ENCODE measurements around the gene KCNMA1. TPM values are rescaled to one million over a fixed set of nuclear protein-coding genes. Genes with fewer than 3 reads are reported as not detected.

Gene KCNMA1
- total and polyA plus RNA-seq, 2 donors (not counting 1 experiment from before 2014, with no cell fraction given): 0.82 to 3.1 TPM

DNA sequence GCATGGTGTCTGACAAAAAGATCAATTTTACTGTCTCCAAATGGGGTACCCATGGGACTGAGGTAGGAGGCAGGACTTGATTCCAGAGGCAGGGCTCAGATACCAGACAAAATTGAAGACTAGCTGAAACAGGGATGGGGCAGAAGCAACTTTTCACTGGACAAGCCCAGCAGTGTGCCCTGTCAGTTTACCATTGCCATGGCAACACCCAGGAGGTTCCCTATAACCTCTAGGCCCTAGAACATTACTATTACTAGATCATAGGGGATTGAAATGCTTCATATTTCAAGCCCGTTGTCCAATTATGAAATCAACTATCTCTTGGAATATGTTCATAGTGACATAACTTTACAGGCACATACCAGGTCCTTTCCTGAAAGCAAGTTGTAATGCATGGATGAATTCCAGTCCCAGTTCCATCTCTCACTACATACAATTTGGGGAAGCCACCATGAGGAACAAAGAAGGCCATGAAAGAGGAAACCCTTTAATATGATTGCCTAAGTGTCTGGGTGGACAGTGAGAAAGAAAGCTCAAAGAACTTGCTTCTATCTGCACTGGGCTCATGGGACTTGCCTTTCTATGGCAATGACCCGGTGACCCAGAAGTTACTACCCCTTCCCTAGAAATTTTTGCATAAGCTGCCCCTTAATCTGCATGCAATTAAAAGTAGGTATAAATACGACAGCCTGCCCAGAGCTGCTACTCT lies 557.9 kb downstream of the KCNMA1 start:
- Histone ChIP-seq H3K9me3 (ENCODE audit: control extremely low read depth in 1 of 3, control insufficient read depth in 2 of 3, insufficient read depth in 1 of 3, low read length in 2 of 3) (peaks cover 0 to 2% (median 0%) of the 10 kb centered on the region in 3 donors), H3K4me2 (replicated peaks; ENCODE audit: low read depth, low read length, poor library complexity, severe bottlenecking) (no peak overlapping the region), H2AFZ (ENCODE audit: insufficient read depth, low read depth, low read length, poor library complexity, severe bottlenecking) (no peak overlapping the region), H3K9ac (ENCODE audit: low read length) (no peak overlapping the region), H3K79me2 (ENCODE audit: control insufficient read depth, insufficient read depth, low read length) (no peaks in the 10 kb centered on the region), H3K4me1 (ENCODE audit: control insufficient read depth in 2 of 2, insufficient read depth in 2 of 2, low read length in 2 of 2) (no peaks in the 10 kb centered on the region), H4K20me1 (ENCODE audit: control insufficient read depth, insufficient read depth, low read length, poor library complexity, severe bottlenecking) (no peaks in the 10 kb centered on the region), H3K27ac (ENCODE audit: low read length in 2 of 2) (no peak overlapping the region), H3K4me3 (ENCODE audit: control extremely low read depth in 1 of 5, extremely low read depth in 1 of 5, insufficient read depth in 1 of 5, low read depth in 2 of 5, low read length in 4 of 5) (no peak overlapping the region), H3K36me3 (replicated peaks in 1 of 2; ENCODE audit: control extremely low read depth in 1 of 2, control insufficient read depth in 1 of 2, extremely low read depth in 1 of 2, insufficient read depth in 2 of 2, low read length in 1 of 2) (no peaks in the 10 kb centered on the region), H3K27me3 (replicated peaks in 1 of 4; ENCODE audit: control extremely low read depth in 1 of 4, control insufficient read depth in 3 of 4, insufficient read depth in 4 of 4, low read length in 3 of 4) (no peaks in the 10 kb centered on the region)
- TF ChIP-seq EZH2 (IDR thresholded peaks at IDR 0.05; ENCODE audit: borderline replicate concordance, insufficient read depth, low read depth, low read length, poor library complexity, severe bottlenecking): no peak
- TF ChIP-seq, protein P1, sequence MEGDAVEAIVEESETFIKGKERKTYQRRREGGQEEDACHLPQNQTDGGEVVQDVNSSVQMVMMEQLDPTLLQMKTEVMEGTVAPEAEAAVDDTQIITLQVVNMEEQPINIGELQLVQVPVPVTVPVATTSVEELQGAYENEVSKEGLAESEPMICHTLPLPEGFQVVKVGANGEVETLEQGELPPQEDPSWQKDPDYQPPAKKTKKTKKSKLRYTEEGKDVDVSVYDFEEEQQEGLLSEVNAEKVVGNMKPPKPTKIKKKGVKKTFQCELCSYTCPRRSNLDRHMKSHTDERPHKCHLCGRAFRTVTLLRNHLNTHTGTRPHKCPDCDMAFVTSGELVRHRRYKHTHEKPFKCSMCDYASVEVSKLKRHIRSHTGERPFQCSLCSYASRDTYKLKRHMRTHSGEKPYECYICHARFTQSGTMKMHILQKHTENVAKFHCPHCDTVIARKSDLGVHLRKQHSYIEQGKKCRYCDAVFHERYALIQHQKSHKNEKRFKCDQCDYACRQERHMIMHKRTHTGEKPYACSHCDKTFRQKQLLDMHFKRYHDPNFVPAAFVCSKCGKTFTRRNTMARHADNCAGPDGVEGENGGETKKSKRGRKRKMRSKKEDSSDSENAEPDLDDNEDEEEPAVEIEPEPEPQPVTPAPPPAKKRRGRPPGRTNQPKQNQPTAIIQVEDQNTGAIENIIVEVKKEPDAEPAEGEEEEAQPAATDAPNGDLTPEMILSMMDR (IDR thresholded peaks at IDR 0.05): no peak
- H3K4me1 Mint-ChIP-seq: no peaks in the 10 kb centered on the region
- no peak overlapping the region for H3K27ac Mint-ChIP-seq
- 83% methylated on average over 2 of the region's 3 CpGs for WGBS (ENCODE audit: insufficient coverage)
- DNase-seq (no peak), ATAC-seq (ENCODE audit: low read depth) (no peak)
- no peaks in the 10 kb centered on the region for H3K27me3 Mint-ChIP-seq
- H3K9me3 Mint-ChIP-seq (ENCODE audit: insufficient read depth): no peaks in the 10 kb centered on the region
- intact Hi-C loops (cut with micrococcal nuclease): no loop called here
- POLR2A ChIA-PET: no interaction called here
- CTCF ChIA-PET: no interaction called here
- no peak overlapping the region for H3K4me3 Mint-ChIP-seq

DNA sequence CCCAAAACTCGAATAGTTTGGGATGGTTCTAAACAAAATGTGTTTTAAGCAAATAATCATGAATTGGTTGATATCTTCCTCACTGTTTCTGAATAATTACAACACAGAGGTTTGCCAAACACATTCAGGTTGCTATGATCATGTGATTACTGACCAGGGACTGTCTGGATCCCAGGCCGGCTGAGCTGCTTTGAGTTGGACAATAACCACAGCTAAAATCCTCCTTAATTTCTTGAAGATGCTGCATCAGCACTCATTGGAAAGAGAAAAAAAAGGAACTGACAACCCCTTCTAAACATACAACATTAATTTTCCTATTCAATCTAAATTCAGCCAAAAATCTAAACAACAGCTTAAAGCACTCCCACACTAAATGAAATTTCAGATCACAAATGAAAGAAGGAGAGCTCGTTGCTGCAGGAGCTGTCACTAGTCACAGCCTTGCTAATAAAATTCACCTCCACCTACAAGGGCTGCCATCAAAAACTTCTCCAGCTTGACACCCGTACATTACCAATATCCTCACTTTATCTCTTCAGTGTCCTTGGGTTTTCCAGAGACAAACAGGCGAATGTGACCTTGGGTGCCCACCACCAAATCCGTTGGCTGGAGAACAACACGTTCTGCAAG lies 560.2 kb downstream of the KCNMA1 start:
- POLR2A ChIA-PET: no interaction called here
- DNase-seq (no peak), ATAC-seq (ENCODE audit: low read depth) (no peak)
- Histone ChIP-seq H2AFZ (ENCODE audit: insufficient read depth, low read depth, low read length, poor library complexity, severe bottlenecking) (no peak overlapping the region), H3K27me3 (replicated peaks in 1 of 4; ENCODE audit: control extremely low read depth in 1 of 4, control insufficient read depth in 3 of 4, insufficient read depth in 4 of 4, low read length in 3 of 4) (no peaks in the 10 kb centered on the region), H3K79me2 (ENCODE audit: control insufficient read depth, insufficient read depth, low read length) (no peaks in the 10 kb centered on the region), H3K36me3 (replicated peaks in 1 of 2; ENCODE audit: control extremely low read depth in 1 of 2, control insufficient read depth in 1 of 2, extremely low read depth in 1 of 2, insufficient read depth in 2 of 2, low read length in 1 of 2) (no peaks in the 10 kb centered on the region), H4K20me1 (ENCODE audit: control insufficient read depth, insufficient read depth, low read length, poor library complexity, severe bottlenecking) (no peaks in the 10 kb centered on the region), H3K4me2 (replicated peaks; ENCODE audit: low read depth, low read length, poor library complexity, severe bottlenecking) (no peak overlapping the region), H3K4me1 (ENCODE audit: control insufficient read depth in 2 of 2, insufficient read depth in 2 of 2, low read length in 2 of 2) (no peaks in the 10 kb centered on the region), H3K9ac (ENCODE audit: low read length) (no peak overlapping the region), H3K9me3 (ENCODE audit: control extremely low read depth in 1 of 3, control insufficient read depth in 2 of 3, insufficient read depth in 1 of 3, low read length in 2 of 3) (peaks cover 0 to 2% (median 0%) of the 10 kb centered on the region in 3 donors), H3K4me3 (ENCODE audit: control extremely low read depth in 1 of 5, extremely low read depth in 1 of 5, insufficient read depth in 1 of 5, low read depth in 2 of 5, low read length in 4 of 5) (no peak overlapping the region), H3K27ac (ENCODE audit: low read length in 2 of 2) (no peak overlapping the region)
- Mint-ChIP-seq H3K27ac (no peak overlapping the region), H3K4me3 (no peak overlapping the region), H3K9me3 (ENCODE audit: insufficient read depth) (no peaks in the 10 kb centered on the region), H3K27me3 (no peaks in the 10 kb centered on the region), H3K4me1 (no peaks in the 10 kb centered on the region)
- TF ChIP-seq EZH2 (IDR thresholded peaks at IDR 0.05; ENCODE audit: borderline replicate concordance, insufficient read depth, low read depth, low read length, poor library complexity, severe bottlenecking): no peak
- TF ChIP-seq, protein P1 (IDR thresholded peaks at IDR 0.05): no peak
- intact Hi-C loops (cut with micrococcal nuclease): no loop called here
- CTCF ChIA-PET: no interaction called here
- 76% methylated on average over 6 of the region's 7 CpGs for WGBS (ENCODE audit: insufficient coverage)

All from B cell (primary cell).